GM18517 (cell line): ENCODE measurements around the gene TULP4.
"Not testable (repeated sequence)": the region's sequence is repeated elsewhere in the genome, so short reads cannot be mapped to it uniquely, and the experiment has no call there.

Source experiments
- ATAC-seq: cut with Tn5 transposase; IDR thresholded peaks from one replicate; pipeline ENCODE4 v1.9.1; 2021; ENCODE audit warnings: mild to moderate bottlenecking, moderate library complexity; ENCODE audit not compliant: unreplicated experiment

TULP4 gene

DNA sequence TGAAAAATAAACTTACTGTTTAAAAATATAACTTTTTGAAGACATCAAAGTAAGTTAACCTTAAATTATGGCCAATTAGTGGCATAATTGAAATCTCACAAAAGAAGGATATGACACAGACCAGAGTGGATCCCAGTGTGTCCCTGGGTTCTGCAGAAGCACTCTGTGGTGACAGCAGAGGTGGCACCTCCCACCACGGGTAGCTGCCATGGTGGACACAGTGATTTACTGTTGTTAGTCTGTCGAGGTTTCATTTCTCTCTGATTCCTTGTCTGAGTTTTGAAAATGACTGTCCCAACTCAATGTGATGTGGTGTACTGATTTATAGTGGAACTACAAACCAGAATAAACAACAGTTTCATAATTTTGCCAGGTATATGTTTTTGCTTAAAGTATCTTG, 76.5 kb downstream of the TULP4 start:
- ATAC-seq = no peak

GRCh38 chr6:158389193-158389919, 77.1 kb downstream of the TULP4 start:
- no peak for ATAC-seq

DNA sequence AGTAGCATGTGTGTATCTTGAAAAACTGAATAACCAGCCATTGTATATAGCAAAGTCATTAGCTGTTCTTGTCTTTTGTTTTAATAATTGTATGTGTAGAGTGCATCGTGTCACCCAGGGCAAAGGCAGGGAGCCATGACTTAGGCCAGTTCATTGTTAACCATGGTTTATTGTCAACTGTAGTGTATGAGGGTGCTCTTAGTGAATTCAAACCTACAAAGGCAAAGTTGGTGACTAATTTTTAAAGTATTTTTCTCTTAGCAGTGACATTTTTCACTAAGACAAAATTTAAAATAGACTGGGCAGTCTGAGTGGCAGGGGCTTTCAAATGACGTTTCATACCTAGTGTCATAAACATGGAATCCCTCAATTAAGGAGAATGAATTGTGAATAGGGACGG, 79.0 kb downstream of the TULP4 start:
- no peak for ATAC-seq

GRCh38 chr6:158391977-158392376, 79.7 kb downstream of the TULP4 start:
- ATAC-seq = not testable (repeated sequence)

DNA sequence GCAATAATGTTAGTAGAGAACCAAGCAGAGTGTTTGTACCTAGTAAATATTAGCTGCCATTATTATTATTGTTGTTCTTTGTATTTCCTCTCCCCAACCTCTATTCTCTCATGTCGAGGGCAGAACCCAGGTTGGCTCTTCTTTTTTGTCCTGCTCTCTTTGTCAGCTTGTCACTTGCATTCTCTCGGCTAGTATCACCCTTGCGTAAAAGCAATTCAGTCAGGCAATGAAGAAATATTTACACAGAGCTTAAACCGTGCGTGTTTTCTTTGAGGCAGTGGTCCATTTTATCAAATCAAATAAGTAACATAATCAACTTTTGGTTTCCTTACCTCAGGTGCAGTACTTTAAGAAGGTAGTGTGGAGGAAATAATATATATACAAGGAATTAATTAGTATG, 83.9 kb downstream of the TULP4 start:
- no peak for ATAC-seq

DNA sequence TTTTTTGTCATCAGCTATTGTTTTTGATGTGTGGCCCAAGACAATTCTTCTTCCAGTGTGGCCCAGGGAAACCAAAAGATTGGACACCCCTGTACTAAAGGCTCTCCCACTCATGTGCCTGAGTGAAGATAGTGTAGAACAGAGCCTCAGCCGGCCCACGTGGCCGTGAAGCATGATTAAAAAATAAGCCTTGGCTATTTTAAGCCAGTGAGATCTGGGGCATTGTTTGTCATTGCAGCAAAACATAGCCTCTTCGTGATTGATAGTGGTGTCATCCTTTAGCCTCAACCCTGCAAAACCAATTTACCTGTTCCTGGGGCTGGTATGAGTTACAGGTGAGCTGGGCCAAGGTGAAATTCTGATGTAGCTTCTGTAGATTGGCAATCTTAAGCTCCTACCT, 85.3 kb downstream of the TULP4 start:
- no peak for ATAC-seq

GRCh38 chr6:158398252-158399024, 86.2 kb downstream of the TULP4 start:
- no peak for ATAC-seq

DNA sequence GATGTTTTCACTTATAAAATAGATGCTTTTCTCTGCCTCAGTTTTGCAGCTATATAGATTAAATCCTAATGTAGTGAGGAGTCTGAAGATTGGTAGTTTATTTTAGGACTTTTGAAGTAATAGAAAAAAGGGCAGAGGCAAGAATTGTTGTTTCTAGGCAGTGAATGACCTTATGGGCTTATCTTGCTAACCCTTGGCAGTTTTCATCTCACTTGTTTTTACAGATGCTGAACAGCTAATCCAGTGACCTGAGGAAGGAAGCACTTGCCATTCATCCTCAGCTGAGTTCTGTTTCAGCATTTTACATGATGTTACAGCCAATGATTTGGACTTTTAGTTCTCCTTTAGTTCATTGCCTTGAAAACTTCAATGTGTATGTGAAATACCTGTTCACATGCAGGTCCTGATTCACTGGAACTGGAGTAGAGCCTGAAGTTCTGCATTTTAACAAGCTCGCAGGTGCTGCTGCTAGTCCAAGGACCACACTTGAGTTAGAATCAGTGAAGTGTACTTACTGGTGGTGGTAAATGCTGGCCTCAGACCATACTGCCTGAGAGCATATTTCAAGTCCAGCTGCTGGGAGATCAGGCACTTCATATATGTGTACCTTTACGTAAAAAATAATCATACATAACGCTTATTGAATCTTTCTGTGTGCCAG, 86.9 kb downstream of the TULP4 start:
- no peak for ATAC-seq

DNA sequence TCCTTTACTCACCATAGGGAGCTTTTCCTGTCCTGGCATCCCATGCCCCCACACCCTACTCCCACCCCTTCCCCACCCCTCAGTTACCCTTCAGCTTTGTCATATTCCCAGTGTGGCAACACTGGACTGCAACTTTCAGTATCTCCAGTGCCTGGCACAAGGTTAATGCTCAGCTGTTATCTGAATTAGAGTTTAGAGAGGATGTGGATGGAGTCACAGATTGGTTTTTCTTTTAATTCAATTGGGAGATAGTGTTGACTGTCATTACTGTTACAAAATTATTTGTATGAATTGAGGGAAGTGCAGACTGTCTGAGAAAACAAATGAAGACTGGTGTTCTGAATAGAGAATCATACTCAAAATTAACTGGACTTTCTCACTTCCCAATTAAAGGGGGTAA, 89.9 kb downstream of the TULP4 start:
- ATAC-seq = no peak

DNA sequence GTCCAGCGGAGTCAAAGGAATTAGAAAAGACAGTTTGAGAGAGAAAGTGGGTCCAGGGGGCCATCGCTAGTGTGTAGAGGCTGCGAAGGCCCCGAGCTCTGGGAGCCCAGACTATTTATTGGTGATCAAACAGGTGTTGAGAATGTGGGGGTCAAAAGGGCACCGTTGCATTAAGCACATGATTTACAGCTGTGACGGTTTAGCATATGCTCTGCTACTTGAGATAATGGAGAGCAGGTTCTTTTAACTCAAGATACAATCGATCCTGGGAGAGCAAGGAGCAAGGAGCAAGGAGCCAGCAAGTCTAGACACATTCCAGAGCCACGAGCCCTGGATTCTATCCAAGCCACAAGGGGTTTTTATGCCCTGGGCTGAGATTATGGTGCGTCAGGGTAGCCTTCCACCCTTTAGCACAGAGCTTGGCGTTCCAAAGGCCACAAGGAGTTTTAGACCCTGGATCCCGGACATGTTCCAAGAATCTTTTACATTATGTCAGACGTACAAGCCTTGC, 93.1 kb downstream of the TULP4 start:
- not testable (repeated sequence) for ATAC-seq

DNA sequence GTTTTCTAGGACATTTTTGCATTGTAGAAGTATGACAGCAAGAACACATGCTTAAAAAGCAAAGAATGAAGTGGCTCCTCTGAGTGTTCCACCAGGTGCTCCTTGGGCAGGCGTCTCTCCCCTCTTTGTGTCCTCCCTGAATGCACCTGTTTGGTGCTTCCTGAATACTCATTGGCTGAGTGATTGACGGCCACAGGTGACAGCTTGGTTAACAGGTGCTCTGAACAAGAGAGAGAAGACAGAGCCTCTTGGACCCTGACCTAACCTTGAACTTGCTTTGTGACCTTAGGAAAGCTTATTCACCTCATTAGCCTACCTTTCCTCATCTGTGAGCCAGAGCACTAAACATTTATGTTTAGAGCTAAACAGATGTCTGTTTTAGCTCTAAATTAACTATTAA, 93.7 kb downstream of the TULP4 start:
- ATAC-seq = no peak

GRCh38 chr6:158406736-158407135, 94.5 kb downstream of the TULP4 start:
- no peak for ATAC-seq

DNA sequence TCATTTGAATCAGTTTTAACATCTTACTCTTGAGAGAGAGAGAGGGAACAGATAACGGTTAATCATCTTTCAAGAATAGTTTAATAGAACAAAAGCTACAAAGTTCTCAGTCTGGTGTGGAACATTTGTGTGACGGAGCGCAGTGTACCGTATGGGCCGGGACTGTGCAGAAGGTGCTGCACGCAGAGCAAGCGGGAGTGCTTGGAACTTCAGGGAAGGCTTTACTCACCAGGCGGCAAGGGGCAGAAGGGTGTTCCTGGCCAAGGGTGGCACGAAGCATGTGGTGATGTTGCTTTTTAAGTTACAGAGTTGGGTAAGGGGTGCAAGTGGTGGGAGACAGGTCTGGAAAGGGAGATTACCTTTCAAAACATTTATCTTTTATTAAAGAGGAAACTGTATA, 95.7 kb downstream of the TULP4 start:
- ATAC-seq = no peak

DNA sequence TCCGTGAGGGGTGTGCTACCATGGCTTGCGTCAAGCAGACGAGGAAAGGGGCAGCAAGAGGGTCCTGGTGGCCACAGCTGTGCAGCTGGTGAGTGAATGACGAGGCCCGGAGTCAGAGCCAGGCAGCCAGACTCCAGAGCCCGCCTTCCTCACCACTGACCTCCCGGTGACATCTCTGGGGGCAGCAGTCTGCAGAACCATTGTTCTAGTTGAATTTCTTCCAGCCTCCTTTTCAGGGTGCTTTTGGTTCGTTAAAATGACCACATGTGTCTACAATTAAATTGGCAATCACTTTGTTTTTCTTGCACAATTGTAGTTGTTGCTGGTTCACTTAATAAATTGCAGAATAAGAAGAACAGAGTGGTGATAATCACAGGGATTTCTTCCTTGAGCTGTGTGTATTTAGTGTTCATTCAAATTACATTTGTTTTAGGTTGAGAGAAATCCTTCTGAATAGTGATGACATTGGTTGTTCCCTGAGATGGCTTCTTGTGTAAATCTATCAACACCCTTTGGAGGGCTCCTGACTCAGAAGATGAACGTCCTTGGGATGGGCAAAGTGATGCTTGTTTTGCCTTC, 96.4 kb downstream of the TULP4 start:
- ATAC-seq = no peak

GRCh38 chr6:158409451-158409850, 97.2 kb downstream of the TULP4 start:
- ATAC-seq = no peak

DNA sequence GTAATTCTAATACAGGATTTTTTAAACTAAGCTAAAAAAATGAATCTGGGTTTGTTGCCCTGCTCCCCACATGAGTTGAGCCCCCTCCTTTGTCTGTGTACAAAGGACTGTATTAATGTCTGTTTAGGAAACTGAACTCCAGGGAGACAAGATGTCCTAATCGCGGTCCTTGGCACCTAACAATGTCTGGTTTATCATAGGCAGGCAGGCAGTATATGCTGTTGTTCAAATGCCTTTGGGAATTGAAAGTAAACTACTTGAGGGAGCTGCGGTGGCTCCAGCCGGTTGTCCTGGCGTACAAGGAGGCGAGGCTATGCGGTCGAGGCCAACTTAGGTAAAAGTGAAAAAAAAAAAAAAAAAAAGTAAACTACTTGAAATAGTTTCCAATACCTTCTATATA, 98.5 kb downstream of the TULP4 start:
- no peak for ATAC-seq

DNA sequence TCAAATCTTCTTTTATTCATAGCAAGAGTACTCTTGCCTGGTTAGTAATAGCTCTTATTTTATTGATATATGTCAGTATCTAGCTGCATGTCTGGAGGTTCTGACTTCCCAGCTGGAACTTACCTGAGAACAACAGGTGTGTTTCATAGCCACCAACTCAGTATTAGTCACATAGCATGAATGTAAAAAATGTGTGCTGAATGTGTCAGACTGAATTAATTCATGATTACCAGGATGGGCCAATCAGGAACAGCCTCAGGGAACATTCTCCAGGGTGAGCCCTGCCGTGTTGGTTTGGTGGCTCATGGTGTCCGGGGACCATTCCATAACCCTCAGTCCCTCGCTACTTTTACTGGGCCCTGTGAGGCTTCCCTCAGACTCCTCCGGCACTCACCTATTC, 99.7 kb downstream of the TULP4 start:
- ATAC-seq = no peak

GRCh38 chr6:158413028-158413427, 100.8 kb downstream of the TULP4 start:
- no peak for ATAC-seq

DNA sequence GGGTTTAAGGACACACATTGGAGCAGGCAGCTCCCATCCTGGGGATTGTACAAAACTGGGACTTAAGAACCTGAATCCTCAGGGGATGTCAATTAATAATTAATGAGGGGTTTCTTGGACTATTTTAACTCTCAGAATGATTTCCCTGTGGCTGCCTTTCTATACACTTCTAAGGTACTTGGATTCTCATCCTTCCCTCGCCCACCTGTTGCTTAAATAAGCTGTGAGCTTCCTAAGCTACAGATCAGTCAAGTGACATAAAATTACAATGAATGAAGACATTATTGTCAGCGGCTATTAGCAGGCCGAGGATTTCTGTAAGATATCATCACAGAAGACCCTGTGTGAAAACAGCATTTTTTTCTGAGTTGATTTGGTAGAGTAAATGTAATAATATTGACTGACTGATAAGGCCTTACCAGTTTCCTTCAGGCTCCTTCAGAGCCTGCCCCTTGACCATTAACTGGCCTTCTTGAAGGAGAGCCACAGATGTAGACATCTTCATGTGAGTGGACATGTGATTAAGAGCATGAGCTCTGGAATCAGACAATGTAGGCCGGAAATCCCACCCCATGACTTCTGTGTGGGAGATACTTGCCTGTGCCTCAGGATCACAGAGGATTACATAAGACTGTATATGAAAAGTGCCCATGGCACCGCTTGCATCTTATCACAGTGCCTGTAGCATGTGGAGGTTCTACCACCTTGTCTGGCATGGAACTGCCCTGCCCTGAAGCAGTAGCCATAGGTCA, 101.7 kb downstream of the TULP4 start:
- ATAC-seq = no peak

- ATAC-seq = no peak
Observed at GRCh38 chr6:158414851-158415262, 102.6 kb downstream of the TULP4 start.

- no peak for ATAC-seq
Observed at GRCh38 chr6:158415666-158416065, 103.4 kb downstream of the TULP4 start.
